SK-N-SH (cell line): ENCODE measurements around the gene CHL1.

ENCODE experiments used
- EP300 ChIP-seq, 2 experiments: IDR thresholded peaks; 2 replicates each; pipeline versions ENCODE4 v1.4.0 to v1.6.1; 2012; ENCODE audit warnings: borderline replicate concordance in 1 of 2, low read depth in 1 of 2, low read length in 1 of 2
- MAX ChIP-seq: IDR thresholded peaks from 2 replicates; pipeline ENCODE4 v1.4.0; 2012; ENCODE audit warnings: low read depth
- MXI1 ChIP-seq: IDR thresholded peaks from 2 replicates; pipeline ENCODE4 v1.6.1; 2012; ENCODE audit warnings: mild to moderate bottlenecking, low read depth, low read length, improper control_type of control experiment
- RAD21 ChIP-seq: IDR thresholded peaks from 2 replicates; pipeline ENCODE4 v1.6.1; 2012; ENCODE audit warnings: mild to moderate bottlenecking, low read length
- USF2 ChIP-seq: fragments of 150-350 bp; IDR thresholded peaks from 2 replicates; pipeline ENCODE4 v1.6.1; 2017; ENCODE audit warnings: antibody characterized with exemption, low read length, low read depth, borderline replicate concordance
- TF ChIP-seq, protein P1 (sequence below): IDR thresholded peaks from 2 replicates; pipeline ENCODE4 v1.6.1; 2012; ENCODE audit warnings: mild to moderate bottlenecking, low read depth, low read length, moderate library complexity
- TF ChIP-seq, protein P2 (sequence below): IDR thresholded peaks from 2 replicates; pipeline ENCODE4 v1.4.0; 2012; ENCODE audit warnings: low read depth, borderline replicate concordance
- TF ChIP-seq, protein P3 (sequence below): fragments of 200-600 bp; sonication (generic); IDR thresholded peaks from 2 replicates; pipeline ENCODE4 v1.6.1; 2017; ENCODE audit warnings: antibody characterized with exemption, mild to moderate bottlenecking, moderate library complexity

DNA sequence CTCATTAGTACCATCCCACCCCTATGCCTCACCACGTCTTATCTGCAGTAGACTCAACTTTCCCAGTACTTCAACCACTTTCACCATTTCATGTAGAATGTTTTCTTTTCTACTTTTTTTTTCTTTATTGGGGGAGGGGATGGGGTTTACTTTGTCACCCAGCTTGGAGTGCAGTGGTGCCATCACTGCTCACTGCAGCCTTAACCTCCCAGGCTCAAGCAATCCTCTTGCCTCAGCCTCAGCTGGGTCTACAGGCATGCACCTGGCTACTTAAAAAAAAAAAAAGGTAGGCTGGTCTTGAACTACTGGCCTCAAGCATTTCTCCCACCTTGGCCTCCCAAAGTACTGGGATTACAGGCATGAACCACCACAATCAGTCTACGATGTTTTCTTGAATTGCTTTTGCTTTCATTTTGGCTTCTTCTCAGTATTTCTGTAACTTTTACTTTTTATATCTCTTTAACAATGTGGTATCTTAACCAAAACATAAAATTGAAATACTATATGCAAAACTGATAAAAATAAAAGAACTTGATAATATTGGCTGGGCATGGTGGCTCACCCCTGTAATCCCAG lies 44.9 kb upstream of the CHL1 start:
- TF ChIP-seq, protein P1, sequence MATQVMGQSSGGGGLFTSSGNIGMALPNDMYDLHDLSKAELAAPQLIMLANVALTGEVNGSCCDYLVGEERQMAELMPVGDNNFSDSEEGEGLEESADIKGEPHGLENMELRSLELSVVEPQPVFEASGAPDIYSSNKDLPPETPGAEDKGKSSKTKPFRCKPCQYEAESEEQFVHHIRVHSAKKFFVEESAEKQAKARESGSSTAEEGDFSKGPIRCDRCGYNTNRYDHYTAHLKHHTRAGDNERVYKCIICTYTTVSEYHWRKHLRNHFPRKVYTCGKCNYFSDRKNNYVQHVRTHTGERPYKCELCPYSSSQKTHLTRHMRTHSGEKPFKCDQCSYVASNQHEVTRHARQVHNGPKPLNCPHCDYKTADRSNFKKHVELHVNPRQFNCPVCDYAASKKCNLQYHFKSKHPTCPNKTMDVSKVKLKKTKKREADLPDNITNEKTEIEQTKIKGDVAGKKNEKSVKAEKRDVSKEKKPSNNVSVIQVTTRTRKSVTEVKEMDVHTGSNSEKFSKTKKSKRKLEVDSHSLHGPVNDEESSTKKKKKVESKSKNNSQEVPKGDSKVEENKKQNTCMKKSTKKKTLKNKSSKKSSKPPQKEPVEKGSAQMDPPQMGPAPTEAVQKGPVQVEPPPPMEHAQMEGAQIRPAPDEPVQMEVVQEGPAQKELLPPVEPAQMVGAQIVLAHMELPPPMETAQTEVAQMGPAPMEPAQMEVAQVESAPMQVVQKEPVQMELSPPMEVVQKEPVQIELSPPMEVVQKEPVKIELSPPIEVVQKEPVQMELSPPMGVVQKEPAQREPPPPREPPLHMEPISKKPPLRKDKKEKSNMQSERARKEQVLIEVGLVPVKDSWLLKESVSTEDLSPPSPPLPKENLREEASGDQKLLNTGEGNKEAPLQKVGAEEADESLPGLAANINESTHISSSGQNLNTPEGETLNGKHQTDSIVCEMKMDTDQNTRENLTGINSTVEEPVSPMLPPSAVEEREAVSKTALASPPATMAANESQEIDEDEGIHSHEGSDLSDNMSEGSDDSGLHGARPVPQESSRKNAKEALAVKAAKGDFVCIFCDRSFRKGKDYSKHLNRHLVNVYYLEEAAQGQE: no peak
- TF ChIP-seq MXI1 (no peak), USF2 (no peak), EP300 (IDR thresholded peaks at IDR 0.05; ENCODE audit: borderline replicate concordance in 1 of 2, low read depth in 1 of 2, low read length in 1 of 2) (no peak), RAD21 (no peak), MAX (no peak)
- TF ChIP-seq, protein P2, sequence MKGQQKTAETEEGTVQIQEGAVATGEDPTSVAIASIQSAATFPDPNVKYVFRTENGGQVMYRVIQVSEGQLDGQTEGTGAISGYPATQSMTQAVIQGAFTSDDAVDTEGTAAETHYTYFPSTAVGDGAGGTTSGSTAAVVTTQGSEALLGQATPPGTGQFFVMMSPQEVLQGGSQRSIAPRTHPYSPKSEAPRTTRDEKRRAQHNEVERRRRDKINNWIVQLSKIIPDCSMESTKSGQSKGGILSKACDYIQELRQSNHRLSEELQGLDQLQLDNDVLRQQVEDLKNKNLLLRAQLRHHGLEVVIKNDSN: no peak
- TF ChIP-seq, protein P3, sequence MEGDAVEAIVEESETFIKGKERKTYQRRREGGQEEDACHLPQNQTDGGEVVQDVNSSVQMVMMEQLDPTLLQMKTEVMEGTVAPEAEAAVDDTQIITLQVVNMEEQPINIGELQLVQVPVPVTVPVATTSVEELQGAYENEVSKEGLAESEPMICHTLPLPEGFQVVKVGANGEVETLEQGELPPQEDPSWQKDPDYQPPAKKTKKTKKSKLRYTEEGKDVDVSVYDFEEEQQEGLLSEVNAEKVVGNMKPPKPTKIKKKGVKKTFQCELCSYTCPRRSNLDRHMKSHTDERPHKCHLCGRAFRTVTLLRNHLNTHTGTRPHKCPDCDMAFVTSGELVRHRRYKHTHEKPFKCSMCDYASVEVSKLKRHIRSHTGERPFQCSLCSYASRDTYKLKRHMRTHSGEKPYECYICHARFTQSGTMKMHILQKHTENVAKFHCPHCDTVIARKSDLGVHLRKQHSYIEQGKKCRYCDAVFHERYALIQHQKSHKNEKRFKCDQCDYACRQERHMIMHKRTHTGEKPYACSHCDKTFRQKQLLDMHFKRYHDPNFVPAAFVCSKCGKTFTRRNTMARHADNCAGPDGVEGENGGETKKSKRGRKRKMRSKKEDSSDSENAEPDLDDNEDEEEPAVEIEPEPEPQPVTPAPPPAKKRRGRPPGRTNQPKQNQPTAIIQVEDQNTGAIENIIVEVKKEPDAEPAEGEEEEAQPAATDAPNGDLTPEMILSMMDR: no peak
